PFSK-1 (cell line): ENCODE data around the gene GALNS.

Experiments used
- POLR2AphosphoS5 ChIP-seq: IDR thresholded peaks from 2 replicates; pipeline ENCODE4 v1.6.1; 2012; ENCODE audit warnings: low read depth, mild to moderate bottlenecking, control low read depth, low read length, moderate library complexity
- SIN3A ChIP-seq: IDR thresholded peaks from 2 replicates; pipeline ENCODE4 v1.6.1; 2012; ENCODE audit warnings: mild to moderate bottlenecking, low read length, moderate library complexity, borderline replicate concordance; ENCODE audit not compliant: insufficient read depth

DNA sequence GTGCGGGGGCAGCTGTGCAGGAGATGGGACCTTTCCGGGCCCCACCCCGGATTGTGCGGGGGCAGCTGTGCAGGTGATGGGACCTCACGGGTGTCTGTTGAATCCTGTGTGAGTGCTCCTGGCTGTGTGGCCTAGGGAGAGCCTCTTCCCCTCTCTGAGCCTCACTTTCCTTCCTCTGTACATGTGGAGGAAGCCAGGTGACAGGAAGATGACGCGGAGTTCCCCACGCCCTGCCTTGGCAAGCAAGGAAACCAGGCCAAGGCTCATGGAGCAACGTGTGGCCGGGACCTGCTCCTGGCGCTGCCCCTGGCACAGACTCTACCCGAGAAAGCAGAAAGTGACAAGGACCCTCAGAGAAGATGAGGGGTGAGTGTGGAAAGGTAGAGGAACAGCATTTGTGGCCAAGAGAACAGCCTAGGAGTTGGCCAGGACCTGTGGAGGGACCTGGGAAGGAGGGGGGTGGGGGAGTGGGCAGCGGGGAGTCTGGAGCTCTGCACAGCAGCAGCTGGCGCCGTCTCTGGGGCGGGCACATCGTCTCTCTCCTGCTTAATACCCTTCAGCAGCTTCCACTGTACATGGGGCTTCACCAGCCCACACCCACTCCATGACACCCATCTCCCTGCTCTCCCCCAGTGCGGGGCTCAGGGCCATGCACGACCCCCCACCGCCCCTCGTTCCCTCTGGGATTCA, 48.1 kb upstream of the GALNS start:
- no peak for TF ChIP-seq SIN3A
- TF ChIP-seq POLR2AphosphoS5 = no peak
